SK-N-DZ (cell line): Measurements from ENCODE around the gene ARF3.

Experiments
- small RNA-seq, 2 experiments: library from RNA; depleted of rRNA; stranded (forward); fragments of <200 nt; gene quantifications; one replicate each; pipeline ENCODE3, GENCODE V24; 2014

The ARF3 gene

Small RNA genes within 50 kb of the gene (small RNA-seq; reads per million reads assigned to genes)
- gene AC073610.1 (0 reads per million in 2 experiments), gene RNU6-600P (0 reads per million in 2 experiments), gene RNU6-940P (0 reads per million in 2 experiments)
